A549 (cell line): Measurements from ENCODE around the gene BTAF1.

Experiments used
- CBX8 ChIP-seq: fragments of 200-600 bp; sonication (generic); IDR thresholded peaks from 2 replicates; pipeline ENCODE4 v1.6.1; 2016
- HDAC2 ChIP-seq: fragments of 200-600 bp; sonication (generic); IDR thresholded peaks from 2 replicates; pipeline ENCODE4 v1.6.1; 2016
- TF ChIP-seq, protein P1 (sequence below): fragments of 150-350 bp; IDR thresholded peaks from 2 replicates; pipeline ENCODE4 v1.6.1; 2014; ENCODE audit warnings: low read depth, mild to moderate bottlenecking, low read length
- TF ChIP-seq, protein P2 (sequence below): fragments of >200 bp; sonication (Bioruptor Twin); formaldehyde crosslinking; IDR thresholded peaks from 3 replicates; pipeline ENCODE4 v1.5.1; 2016

GRCh38 chr10:91897421-91897820 lies 26.1 kb upstream of the BTAF1 start:
- TF ChIP-seq, protein P1, sequence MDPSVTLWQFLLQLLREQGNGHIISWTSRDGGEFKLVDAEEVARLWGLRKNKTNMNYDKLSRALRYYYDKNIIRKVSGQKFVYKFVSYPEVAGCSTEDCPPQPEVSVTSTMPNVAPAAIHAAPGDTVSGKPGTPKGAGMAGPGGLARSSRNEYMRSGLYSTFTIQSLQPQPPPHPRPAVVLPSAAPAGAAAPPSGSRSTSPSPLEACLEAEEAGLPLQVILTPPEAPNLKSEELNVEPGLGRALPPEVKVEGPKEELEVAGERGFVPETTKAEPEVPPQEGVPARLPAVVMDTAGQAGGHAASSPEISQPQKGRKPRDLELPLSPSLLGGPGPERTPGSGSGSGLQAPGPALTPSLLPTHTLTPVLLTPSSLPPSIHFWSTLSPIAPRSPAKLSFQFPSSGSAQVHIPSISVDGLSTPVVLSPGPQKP: no peak
- TF ChIP-seq, protein P2, sequence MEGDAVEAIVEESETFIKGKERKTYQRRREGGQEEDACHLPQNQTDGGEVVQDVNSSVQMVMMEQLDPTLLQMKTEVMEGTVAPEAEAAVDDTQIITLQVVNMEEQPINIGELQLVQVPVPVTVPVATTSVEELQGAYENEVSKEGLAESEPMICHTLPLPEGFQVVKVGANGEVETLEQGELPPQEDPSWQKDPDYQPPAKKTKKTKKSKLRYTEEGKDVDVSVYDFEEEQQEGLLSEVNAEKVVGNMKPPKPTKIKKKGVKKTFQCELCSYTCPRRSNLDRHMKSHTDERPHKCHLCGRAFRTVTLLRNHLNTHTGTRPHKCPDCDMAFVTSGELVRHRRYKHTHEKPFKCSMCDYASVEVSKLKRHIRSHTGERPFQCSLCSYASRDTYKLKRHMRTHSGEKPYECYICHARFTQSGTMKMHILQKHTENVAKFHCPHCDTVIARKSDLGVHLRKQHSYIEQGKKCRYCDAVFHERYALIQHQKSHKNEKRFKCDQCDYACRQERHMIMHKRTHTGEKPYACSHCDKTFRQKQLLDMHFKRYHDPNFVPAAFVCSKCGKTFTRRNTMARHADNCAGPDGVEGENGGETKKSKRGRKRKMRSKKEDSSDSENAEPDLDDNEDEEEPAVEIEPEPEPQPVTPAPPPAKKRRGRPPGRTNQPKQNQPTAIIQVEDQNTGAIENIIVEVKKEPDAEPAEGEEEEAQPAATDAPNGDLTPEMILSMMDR: no peak
- no peak for TF ChIP-seq CBX8
- TF ChIP-seq HDAC2: no peak
